ENCODE measurements around the gene ZFAND2A.
"Not testable (repeated sequence)": the region's sequence is repeated elsewhere in the genome, so short reads cannot be mapped to it uniquely, and the experiment has no call there.

DNA sequence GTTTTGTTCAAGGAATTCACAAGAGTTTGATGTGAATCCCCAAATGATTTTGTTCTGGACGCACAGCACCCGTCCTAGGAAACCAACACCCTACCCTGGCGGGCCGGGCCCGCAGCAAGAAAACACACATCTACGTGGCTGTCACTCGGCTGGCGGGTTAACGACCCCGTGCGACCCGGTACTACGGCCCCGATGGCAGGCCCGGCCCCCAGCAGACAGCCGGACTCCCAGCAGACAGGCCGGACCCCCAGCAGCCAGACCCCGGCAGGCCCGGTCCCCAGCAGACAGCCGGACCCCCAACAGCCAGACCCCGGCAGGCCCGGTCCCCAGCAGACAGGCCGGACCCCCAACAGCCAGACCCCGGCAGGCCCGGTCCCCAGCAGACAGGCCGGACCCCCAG lies 765 bp downstream of the ZFAND2A start:
- not testable (repeated sequence) for TF ChIP-seq POLR2A (IDR thresholded peaks at IDR 0.05; ENCODE audit: low read length); GATA1 (IDR thresholded peaks at IDR 0.05; ENCODE audit: low read depth, low read length)

Measured in erythroblast (primary cell).